ENCODE measurements around the gene PISD. TPM values are rescaled to one million over a fixed set of nuclear protein-coding genes. Genes with fewer than 3 reads are reported as not detected.

Gene PISD
- total and polyA plus RNA-seq, 9 of the 15 experiments (the other 6 are each of a cell fraction or from before 2014, with no cell fraction given): 24.5 to 65.9 (median 36.6) TPM

DNA sequence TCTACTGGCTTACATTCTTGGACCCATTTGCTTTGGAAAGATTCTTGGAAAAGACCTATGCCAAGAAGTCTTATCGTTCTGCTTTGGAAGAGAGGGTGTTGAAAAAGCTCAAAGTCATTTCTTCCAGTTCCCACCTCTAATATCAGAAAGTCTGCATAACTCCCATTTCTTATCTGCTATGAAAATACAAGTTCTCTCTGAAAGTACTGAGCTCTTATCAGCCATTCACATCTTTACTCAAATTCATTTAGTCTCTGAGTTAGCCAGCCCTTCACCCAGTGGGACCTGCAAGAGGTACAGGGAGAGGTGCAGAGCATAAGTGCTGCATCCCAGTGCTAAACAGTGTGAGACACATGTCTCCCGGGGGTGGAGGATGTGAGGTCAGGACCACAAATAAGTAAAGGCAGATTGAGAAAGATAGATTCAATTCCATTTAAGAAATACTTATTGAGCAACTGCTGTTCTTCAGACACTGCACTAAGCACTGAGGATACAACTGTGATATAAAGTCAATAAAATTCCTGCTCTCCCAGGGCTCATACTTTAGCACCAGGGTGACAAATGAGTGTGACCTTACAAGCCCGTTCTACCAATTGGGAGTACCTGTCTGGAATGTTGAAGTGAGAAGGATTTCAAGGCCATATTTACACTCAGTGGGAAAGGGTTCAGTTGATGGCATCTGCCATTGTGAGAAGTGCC is 76.7 kb downstream of the PISD start (continued):
- no peak for TF ChIP-seq RFX5 (IDR thresholded peaks at IDR 0.05; ENCODE audit: low read depth, low read length)
- TF ChIP-seq, protein P1, sequence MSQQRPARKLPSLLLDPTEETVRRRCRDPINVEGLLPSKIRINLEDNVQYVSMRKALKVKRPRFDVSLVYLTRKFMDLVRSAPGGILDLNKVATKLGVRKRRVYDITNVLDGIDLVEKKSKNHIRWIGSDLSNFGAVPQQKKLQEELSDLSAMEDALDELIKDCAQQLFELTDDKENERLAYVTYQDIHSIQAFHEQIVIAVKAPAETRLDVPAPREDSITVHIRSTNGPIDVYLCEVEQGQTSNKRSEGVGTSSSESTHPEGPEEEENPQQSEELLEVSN (IDR thresholded peaks at IDR 0.05; ENCODE audit: borderline replicate concordance in 1 of 2, extremely low read depth in 1 of 2, insufficient read depth in 1 of 2, insufficient read length in 1 of 2, low read depth in 1 of 2, low read length in 1 of 2, poor library complexity in 1 of 2, severe bottlenecking in 1 of 2): no peak
- no peak for TF ChIP-seq ZNF384 (IDR thresholded peaks at IDR 0.05; ENCODE audit: low read depth, low read length)
- TF ChIP-seq, protein P2, sequence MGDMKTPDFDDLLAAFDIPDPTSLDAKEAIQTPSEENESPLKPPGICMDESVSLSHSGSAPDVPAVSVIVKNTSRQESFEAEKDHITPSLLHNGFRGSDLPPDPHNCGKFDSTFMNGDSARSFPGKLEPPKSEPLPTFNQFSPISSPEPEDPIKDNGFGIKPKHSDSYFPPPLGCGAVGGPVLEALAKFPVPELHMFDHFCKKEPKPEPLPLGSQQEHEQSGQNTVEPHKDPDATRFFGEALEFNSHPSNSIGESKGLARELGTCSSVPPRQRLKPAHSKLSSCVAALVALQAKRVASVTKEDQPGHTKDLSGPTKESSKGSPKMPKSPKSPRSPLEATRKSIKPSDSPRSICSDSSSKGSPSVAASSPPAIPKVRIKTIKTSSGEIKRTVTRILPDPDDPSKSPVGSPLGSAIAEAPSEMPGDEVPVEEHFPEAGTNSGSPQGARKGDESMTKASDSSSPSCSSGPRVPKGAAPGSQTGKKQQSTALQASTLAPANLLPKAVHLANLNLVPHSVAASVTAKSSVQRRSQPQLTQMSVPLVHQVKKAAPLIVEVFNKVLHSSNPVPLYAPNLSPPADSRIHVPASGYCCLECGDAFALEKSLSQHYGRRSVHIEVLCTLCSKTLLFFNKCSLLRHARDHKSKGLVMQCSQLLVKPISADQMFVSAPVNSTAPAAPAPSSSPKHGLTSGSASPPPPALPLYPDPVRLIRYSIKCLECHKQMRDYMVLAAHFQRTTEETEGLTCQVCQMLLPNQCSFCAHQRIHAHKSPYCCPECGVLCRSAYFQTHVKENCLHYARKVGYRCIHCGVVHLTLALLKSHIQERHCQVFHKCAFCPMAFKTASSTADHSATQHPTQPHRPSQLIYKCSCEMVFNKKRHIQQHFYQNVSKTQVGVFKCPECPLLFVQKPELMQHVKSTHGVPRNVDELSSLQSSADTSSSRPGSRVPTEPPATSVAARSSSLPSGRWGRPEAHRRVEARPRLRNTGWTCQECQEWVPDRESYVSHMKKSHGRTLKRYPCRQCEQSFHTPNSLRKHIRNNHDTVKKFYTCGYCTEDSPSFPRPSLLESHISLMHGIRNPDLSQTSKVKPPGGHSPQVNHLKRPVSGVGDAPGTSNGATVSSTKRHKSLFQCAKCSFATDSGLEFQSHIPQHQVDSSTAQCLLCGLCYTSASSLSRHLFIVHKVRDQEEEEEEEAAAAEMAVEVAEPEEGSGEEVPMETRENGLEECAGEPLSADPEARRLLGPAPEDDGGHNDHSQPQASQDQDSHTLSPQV (IDR thresholded peaks at IDR 0.05): 0 out of 2 replicates have a peak, but pooled peaks have one; percentile 43
- TF ChIP-seq PTBP1 (IDR thresholded peaks at IDR 0.05; ENCODE audit: low read depth, low read length): no peak
- no peak for TF ChIP-seq POLR2A (conservative IDR thresholded peaks at IDR 0.05)
- no peak for TF ChIP-seq NFIC (IDR thresholded peaks at IDR 0.05)
- TF ChIP-seq, protein P3, sequence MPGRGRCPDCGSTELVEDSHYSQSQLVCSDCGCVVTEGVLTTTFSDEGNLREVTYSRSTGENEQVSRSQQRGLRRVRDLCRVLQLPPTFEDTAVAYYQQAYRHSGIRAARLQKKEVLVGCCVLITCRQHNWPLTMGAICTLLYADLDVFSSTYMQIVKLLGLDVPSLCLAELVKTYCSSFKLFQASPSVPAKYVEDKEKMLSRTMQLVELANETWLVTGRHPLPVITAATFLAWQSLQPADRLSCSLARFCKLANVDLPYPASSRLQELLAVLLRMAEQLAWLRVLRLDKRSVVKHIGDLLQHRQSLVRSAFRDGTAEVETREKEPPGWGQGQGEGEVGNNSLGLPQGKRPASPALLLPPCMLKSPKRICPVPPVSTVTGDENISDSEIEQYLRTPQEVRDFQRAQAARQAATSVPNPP (IDR thresholded peaks at IDR 0.05; ENCODE audit: borderline replicate concordance, insufficient read depth, insufficient read length): no peak
- TF ChIP-seq SRSF1 (IDR thresholded peaks at IDR 0.05; ENCODE audit: low read depth, low read length): no peak
- TF ChIP-seq NUFIP1 (IDR thresholded peaks at IDR 0.05; ENCODE audit: partially characterized antibody): no peak
- TF ChIP-seq, protein P4, sequence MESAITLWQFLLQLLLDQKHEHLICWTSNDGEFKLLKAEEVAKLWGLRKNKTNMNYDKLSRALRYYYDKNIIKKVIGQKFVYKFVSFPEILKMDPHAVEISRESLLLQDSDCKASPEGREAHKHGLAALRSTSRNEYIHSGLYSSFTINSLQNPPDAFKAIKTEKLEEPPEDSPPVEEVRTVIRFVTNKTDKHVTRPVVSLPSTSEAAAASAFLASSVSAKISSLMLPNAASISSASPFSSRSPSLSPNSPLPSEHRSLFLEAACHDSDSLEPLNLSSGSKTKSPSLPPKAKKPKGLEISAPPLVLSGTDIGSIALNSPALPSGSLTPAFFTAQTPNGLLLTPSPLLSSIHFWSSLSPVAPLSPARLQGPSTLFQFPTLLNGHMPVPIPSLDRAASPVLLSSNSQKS (CRISPR knock-in tag; IDR thresholded peaks at IDR 0.05): no peak
- no peak for TF ChIP-seq SRSF7 (optimal IDR thresholded peaks at IDR 0.05; ENCODE audit: low read depth, low read length)
- TF ChIP-seq KLF16 (IDR thresholded peaks at IDR 0.05): 0 out of 2 replicates have a peak, but pooled peaks have one; percentile 8
- TF ChIP-seq HNRNPK (IDR thresholded peaks at IDR 0.05; ENCODE audit: low read depth, low read length, poor library complexity, severe bottlenecking): no peak
- TF ChIP-seq, protein P5, sequence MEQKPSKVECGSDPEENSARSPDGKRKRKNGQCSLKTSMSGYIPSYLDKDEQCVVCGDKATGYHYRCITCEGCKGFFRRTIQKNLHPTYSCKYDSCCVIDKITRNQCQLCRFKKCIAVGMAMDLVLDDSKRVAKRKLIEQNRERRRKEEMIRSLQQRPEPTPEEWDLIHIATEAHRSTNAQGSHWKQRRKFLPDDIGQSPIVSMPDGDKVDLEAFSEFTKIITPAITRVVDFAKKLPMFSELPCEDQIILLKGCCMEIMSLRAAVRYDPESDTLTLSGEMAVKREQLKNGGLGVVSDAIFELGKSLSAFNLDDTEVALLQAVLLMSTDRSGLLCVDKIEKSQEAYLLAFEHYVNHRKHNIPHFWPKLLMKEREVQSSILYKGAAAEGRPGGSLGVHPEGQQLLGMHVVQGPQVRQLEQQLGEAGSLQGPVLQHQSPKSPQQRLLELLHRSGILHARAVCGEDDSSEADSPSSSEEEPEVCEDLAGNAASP (IDR thresholded peaks at IDR 0.05): no peak
- TF ChIP-seq HOXB6 (CRISPR knock-in tag; IDR thresholded peaks at IDR 0.05; ENCODE audit: borderline replicate concordance): no peak
- TF ChIP-seq C11orf30 (IDR thresholded peaks at IDR 0.05; ENCODE audit: low read depth): peak; percentile 32; the same call in 1 of the 2 replicates
- TF ChIP-seq, protein P6, sequence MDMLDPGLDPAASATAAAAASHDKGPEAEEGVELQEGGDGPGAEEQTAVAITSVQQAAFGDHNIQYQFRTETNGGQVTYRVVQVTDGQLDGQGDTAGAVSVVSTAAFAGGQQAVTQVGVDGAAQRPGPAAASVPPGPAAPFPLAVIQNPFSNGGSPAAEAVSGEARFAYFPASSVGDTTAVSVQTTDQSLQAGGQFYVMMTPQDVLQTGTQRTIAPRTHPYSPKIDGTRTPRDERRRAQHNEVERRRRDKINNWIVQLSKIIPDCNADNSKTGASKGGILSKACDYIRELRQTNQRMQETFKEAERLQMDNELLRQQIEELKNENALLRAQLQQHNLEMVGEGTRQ (CRISPR knock-in tag; IDR thresholded peaks at IDR 0.05): no peak
